Kidney capillary endothelial cell (primary cell): Measurements from ENCODE around the gene ZFHX3.
"Not testable (repeated sequence)": the region's sequence is repeated elsewhere in the genome, so short reads cannot be mapped to it uniquely, and the experiment has no call there.

Source experiments
- DNase-seq: peaks from one replicate; pipeline ENCODE4 v3.0.0-alpha.2; 2018; ENCODE audit warnings: low spot score

Gene ZFHX3

DNA sequence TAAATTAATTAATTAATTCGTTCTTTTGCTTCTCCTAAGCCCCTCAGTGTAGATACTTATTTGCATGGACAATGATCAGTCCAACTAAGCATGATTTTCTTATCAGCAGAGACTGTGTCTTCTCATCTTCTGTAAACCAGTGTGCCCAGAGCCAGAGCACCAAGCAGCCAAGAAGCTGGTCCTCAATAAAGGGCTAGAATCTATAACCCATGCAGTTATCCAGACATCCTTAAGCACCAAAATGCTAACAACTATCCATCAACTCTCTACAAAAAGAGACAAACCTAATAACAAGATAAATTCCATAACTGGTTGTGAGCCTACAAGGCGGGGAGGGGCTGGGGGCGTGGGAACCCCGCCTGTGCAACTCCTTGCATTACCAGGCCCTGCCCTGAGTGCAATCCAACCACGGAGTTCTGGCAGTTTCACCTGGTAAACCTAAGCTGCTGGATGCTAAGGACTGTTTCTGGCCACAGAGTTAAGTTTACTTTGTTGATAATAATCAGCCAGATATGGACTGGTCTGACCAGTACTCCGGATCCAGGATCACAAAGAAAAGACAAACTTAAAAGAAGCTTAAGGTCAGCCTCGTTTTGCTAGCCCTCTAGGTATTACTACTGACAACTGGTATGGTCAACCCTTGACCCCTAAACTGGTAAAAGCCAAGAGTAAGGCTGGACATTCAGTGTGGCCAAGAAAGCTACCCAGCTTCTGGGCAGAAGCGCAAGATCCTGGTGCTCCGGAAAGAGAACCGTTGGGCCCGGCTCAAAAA, 51.5 kb downstream of the ZFHX3 start:
- no peak for DNase-seq

DNA sequence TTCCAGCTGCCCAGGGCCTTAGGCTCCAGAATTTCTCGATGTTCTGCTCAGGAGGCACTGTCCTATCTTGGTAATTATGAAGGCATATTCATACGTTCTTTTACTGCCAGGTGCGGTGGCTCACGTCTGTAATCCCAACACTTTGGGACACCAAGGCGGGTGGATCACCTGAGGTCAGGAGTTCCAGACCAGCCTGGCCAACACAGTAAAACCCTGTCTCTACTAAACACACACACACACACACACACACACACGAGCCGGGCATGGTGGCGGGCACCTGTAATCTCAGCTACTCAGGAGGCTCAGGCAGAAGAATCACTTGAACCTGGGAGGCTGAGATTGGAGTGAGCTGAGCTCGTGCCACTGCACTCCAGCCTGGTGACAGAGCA, 52.1 kb downstream of the ZFHX3 start:
- not testable (repeated sequence) for DNase-seq

DNA sequence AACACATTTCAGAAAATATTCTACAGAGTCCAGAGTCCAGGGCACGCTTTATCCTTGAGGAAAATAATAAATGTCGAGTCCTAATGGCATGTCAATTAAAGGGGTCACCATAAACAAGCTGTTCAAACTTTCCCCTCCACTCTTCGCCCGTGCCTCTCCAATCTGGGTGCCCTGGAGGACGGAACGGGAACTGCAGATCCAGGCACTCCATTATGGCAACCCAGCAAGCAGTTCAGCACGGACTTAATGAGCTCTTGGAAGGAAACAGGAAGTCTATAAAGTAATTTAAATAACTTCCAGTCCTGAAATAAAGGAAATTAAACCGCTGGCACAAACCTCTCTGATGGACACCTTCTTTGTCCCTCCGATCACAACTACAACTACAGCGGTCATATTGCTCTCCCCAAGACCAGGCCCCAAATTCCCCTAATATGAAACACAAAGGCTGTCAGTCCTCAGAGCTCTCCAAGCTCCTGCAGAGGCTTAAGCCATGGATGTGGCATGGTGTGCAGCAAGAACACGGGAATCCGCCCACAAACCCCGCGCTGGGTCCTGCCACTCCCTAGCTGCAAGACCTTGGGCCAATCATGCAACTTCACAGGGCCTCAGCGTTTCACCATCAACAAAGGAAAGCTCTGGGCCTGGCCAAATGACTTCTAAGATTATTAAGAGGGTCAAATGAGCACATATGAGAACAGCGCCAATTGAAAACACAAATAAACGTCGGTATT, 52.6 kb downstream of the ZFHX3 start:
- DNase-seq = no peak

DNA sequence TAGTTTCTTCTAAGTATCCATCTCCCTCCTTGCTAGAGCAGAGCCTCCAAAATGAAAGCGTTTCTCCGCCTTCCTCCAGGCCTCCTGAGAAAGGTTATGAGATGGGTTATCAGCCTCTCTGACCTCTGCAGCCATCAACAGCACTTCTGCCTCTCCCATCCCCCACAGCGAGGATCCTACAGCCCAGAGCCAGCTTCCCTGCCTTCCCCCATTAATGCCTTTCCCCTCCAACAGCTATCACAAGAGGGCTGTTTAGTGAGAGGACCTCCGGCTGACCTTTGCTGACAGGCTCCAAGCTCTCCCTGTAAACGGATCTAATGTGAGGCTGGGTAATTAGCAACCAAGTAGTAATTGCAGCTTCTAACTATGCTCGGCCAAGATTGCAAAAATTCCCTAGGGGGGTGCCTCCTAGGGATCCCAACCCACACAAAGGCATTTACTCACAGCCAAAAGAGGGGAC, 55.8 kb downstream of the ZFHX3 start:
- DNase-seq = no peak

DNA sequence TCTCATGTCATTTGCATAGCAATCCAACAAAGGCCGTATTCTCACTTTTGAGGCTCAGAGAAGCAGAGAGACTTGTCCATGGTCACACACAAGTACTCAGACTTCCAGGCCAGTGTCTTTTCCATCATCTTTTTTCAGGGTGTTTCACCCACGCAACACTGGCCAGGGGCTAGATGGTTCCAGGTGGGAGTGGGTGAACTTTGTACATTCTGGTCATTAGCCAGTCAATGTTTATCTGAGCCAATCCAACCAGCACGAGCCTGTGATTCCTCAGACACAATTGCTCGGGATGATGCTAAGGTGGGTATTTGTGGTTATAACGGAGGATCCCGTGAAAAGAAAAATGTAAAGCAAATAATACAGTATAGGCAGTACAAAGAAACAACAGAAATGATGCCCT, 56.3 kb downstream of the ZFHX3 start:
- DNase-seq = no peak

DNA sequence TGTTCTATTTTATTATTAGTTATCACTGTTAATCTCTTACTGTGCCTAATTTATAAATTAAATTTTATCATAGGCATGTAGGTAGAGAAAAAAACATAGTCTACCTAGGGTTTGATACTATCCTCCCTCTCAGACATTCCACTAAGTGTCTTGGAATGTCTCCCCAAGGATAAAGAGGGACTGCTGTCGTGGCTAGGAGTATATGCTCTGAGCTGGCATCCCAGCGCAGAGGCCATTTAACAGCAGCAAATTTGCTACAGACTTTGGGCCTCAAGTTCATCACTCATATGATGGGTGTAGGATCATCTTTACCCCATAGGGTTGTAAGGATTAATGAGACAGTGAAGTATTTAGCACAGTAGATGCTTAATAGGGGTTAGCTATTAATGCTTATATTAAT, 56.7 kb downstream of the ZFHX3 start:
- DNase-seq = no peak

DNA sequence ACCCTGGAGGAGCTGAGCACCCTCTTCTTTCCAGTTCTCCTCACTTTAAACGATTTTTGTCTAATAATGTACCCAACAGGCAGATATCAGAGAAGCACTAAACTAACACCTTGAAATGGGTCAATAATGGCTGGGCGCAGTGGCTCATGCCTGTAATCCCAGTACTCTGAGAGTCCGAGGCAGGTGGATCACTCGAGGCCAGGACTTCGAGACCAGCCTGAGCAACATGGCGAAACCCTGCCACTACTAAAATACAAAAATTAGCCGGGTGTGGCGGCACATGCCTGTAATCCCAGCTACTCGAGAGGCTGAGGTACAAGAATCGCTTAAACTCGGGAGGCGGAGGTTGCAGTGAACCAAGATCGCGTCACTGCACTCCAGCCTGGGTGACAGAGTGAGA, 57.4 kb downstream of the ZFHX3 start:
- no peak for DNase-seq

DNA sequence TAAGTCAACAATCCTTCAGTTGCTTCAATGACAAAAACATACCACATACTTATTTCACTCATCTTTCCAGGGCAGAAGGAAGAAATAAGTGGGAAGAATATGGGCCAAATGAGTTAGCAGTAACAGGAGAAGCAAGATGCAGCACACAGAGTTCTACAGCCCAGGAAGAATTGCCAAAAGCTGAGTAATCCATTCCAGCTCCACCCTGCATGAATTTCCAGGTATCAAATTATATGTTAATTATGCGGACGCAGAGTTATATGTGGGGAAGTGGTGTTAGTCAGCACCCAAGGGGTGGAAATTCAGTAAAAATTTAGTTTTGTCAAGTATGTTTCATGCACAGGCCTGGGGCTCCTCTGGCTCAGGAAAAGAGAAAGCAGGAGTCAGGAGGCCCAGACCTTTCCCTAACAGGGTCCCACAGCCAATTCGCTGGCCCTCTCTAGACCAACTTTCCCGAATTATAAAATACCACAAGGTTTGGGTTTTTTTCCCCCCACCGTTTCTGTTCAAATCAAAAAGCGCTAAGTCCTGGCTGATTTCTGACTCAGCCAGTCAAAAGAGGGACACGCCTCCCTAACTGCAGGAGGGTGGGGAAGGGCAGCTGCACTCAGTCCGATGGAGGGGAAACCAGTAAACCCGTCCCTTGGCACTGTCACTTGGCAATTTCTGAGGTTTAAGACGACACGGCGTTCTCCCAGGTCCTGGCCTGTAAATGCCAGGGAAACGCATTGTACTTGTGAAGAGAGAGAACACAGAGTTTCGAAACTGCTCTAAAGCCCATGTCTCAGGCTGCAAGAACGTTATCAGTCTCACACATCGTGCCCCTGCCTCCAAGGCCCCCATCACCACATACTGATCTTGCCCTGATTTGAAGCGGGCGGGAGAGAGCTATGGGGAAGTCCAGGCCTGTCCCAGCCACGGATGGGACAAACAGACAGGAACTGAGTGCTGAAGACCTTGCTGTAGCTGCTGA, 58.1 kb downstream of the ZFHX3 start:
- no peak for DNase-seq

DNA sequence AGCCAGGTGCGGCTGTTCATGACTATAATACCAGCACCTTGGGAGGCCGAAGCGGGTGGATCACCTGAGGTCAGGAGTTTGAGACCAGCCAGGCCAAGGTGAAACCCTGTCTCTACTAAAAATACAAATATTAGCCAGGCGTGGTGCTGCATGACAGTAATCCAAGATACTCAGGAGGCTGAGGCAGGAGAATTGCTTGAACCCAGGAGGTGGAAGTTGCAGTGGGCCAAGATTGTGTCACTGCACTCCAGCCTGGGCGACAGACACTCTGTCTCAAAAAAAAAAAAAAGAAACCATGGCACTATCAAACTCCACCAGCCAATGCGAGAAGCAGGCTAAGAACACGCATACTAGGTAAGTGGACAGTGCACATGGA, 58.7 kb downstream of the ZFHX3 start:
- not testable (repeated sequence) for DNase-seq

DNA sequence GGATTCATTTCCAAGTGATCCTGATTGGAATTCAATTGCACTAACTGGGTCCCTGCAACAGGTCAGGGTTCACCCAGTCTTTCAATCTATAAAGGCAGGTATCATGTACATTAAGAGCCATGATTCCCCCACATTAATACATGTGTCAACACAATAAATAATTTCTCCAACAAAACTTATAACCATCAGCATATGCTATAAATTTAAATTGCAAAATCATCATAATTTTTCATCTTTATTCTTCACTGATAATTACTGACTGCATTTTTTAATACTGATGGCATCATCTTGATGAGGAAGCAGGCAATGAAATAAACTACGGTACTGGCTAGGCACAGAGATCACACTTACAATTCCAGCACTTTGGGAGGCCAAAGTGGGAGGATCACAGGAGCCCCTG, 59.4 kb downstream of the ZFHX3 start:
- no peak for DNase-seq

DNA sequence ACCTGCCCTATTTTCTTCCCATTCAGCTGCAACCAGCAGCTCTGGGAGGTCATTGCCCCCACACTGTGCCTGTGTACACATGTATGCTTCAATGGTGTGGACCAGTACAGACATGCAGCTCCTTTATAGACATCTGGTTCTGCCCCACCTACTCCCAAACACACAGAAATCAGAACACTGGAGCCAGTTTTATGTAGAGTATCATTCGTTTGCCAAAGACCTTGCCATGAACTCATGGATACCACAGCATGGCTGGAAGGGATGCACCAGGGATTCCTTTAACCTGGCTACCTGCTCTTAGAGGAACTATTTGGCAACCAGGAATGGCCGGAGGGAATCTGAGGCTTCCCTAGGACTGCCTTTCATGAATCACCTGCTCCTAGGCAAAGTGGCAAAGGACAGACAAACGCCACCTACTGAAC, 60.4 kb downstream of the ZFHX3 start:
- no peak for DNase-seq

DNA sequence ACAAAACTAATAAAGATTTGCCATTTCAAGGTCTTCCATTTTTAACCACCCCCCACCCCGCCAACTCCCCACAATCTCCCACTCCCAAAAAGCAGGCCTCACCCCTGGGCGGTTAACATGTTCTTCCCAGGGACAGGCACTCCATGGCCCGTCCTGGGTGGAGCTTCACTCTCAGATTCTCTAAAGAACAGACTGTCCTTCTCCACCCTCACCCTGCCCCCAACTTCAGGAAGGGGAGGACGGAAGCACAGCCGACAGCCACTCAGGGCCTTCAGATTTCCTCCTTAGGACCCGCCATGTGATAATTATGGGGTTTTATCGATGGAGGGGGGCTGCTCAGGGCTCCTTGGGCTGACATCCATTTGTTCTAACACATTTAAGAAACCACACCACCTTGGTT, 61.9 kb downstream of the ZFHX3 start:
- DNase-seq = no peak

DNA sequence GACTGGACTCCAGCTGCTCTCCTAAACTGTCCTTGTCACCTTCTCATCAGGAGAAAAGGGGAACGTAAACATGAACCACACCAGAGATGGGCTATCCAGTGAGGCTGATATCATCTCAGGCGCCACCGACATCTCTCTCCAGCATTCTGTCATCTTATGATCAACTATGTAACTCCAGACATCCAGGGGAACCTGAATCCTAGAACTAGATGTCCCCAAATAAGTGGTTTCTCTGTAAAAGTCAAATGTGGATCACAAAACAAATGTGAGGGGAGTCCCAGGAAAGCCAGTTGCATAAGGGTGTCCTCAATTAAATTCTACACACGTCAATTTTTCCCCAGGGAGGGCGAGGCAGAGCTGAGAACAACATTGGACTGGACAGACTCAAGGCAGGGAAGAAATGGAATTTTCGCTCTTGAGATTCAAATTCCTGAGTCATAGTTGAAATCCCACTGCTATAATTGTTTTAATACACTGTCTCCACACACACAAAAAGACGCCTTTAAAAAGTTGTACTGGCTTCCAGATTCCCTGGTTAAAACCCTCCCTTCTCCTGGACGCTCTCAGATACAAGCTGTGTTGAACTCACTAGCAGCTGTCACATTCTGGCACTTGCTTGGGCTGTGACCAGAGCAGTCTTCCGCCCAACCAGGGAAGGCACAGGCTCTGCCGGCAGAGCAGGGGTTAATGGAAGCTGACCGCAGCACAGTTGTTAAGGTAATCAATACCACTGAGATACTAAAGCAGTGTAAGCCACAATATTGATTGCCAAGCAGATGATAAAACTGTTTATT, 62.6 kb downstream of the ZFHX3 start:
- no peak for DNase-seq

DNA sequence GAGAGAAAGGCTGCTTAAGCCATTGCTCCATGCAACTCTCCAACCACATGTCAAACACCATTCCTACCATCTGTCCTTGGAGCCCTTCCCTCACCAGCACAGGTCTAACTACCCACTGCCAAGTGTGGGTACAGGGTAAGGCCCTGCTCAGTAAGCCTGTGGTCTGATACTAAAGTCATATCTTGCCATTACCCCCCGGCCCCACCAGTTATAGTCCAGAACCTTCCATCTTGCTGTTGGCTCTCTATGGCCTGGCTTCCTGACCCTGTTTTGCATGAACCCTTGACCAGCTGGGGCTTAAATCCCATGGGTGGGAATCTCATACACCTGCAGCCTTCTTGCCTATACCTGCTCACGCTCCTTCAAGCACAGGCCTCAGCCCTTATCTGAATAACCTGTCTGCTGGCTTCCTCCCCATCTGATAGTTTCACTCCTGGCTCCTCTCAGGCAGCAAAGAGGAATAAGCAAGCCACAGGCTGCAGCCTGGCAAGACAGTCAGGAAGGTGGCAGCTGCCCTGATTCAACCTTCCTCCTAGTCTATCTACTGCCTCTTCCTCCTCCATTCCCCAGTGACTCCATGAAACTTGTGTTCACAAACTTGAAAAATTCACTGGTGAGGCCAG, 64.1 kb downstream of the ZFHX3 start:
- DNase-seq = no peak

DNA sequence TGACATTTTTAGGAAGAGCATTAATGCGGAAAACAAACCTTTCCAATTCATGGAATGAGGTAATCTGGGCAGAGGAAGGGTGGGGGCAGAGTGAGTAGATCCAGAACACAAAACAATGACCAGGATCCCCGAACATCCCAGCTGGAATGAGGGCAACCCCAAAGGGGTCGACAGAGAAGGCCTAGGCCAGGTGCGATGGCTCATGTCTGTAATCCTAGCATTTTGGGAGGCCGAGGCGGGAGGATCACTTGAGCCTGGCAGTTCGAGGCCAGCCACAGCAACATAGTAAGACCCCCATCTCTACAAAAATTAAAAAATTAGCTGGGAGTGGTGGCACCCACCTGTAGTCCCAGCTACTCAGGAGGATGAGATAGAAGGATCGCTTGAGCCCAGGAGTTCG, 64.7 kb downstream of the ZFHX3 start:
- DNase-seq = no peak

DNA sequence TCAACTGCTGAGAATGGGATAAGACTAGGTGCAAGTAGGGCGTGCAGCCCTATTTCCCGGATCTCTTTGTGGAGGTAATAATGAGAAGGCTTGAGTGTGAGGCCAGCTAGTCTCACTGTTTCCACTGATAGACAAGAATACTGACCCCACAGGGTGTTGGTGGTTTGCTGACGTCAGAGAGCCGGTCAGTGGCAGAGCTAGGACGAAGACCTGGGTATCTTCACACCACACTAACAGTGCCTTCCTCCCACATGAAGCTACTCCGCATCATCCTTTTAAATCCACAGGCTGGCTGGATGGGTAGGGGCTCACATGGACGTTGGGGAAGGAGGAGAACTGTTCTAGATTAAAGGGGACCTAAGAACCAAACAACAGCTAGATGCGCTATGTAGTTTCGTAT, 68.0 kb downstream of the ZFHX3 start:
- no peak for DNase-seq

DNA sequence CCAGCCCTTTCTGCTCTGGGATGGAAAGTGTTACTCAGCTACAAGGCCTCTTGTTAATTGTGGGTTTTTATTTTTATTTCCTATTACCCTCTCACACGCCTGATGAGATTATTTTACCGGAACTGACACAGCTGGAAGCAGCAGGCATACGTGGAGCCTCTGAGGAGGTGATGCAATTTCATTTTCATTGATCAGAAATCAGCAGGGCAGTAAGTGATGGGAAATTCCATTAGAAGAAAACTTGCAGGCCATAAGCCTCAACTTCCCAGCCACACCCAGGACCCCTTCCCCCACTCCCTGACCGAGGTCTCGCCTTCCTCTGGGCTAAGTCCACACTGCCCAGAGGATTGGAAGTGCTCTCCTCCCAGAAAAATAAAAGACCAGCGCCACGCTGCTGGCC, 69.7 kb downstream of the ZFHX3 start:
- no peak for DNase-seq

DNA sequence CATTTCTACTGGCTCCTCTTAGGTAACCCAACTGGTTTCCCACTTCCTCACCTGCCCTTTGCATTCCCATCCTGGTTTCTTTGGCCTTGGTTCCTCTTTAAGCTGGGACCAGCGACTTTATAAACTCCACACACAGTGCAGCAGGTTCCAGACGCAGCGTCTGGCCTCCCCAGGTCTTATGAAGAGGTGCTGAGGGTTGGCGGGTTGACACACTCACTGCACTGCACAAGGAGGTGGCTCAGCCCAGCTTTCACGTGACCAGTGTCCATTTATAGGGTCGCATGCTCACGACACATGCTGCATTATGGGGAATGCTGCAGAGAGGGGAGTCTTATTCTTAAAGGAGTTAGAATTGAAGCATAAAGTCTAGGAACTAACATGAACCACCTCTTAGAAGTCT, 70.8 kb downstream of the ZFHX3 start:
- no peak for DNase-seq

DNA sequence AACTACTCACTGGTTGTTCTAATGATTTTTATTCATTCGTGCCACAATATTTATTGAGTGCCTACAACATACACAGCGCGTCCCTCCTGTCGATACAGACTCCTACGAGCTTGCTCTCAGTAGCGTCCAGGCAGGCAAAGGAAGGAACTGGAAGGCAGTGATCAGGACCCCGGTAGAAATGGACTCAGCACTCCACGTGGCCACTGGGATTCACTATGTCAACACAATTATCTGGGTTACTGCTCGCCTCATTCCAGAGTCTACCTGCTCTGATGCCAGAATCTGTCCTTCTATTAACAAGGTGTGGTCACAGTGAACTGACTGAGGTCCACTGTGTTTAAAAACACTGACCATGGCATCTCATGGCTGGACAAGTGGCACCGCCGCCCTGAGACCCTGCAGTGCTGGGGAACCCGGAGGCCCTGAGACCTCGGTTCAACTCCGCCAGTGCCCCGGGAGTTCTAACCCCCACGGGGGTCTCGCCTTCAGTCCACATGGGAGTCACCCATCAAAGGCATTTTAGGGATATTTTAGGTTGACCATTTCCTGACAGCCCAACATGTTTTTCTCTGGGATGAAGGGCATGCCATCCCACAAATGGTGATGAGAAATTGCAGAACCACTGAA, 71.4 kb downstream of the ZFHX3 start:
- DNase-seq = no peak

DNA sequence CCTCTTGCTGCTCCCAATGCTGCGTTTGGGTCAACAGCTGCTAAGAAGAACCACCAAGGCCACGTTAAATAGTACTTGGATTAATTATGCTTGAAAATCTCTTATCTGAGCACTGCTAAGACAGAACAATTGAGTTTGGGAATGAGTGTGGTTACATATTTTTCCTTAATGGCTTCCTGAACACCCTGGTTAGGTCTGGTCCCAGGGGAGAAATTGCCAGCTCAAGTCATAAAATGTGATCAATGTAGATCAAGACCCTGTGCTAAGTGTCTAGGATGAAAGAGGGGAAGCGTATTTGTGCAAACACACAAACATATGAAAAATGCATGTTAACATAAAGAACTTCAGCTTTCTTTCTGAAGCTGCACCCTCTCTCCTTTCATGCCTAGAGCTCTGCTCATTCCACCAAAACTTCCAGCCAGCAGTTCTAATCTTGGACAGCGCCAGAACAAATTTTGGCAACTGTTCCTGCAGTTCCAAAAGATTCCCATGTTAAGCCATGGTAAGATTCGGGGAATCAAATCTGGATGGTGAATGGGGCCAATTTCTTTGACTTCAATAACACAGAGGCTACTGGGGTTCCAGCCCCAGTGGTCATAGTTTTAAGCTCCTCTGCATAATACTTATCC, 72.0 kb downstream of the ZFHX3 start:
- DNase-seq = no peak
